Tibial nerve (tissue), 4 donors: ENCODE measurements around the gene GPR15LG.
"Not testable (repeated sequence)": the region's sequence is repeated elsewhere in the genome, so short reads cannot be mapped to it uniquely, and the experiment has no call there.

Experiments
- CTCF ChIP-seq, 5 experiments: fragments of 200-600 bp in 3 of 5; fragments of 450-650 bp in 2 of 5; sonication (generic) in 3 of 5; IDR thresholded peaks; one replicate each; pipeline ENCODE4 v1.5.1; 2016 to 2019; ENCODE audit warnings: antibody characterized with exemption in 5 of 5, mild to moderate bottlenecking in 3 of 5, moderate library complexity in 2 of 5
- EP300 ChIP-seq, 2 donors: sonication (generic); formaldehyde crosslinking; IDR thresholded peaks; one replicate each; pipeline ENCODE4 v1.6.1; 2017; ENCODE audit warnings: antibody characterized with exemption in 2 of 2, mild to moderate bottlenecking in 1 of 2

GRCh38 chr10:84171700-84172466, 1.7 kb upstream of the GPR15LG start:
- not testable (repeated sequence) for TF ChIP-seq EP300, CTCF (IDR thresholded peaks at IDR 0.05)
